ENCODE data around the gene MLN.
A peak's percentile ranks its signal among the peaks of the same experiment; 100 is the strongest.

Gene MLN

DNA sequence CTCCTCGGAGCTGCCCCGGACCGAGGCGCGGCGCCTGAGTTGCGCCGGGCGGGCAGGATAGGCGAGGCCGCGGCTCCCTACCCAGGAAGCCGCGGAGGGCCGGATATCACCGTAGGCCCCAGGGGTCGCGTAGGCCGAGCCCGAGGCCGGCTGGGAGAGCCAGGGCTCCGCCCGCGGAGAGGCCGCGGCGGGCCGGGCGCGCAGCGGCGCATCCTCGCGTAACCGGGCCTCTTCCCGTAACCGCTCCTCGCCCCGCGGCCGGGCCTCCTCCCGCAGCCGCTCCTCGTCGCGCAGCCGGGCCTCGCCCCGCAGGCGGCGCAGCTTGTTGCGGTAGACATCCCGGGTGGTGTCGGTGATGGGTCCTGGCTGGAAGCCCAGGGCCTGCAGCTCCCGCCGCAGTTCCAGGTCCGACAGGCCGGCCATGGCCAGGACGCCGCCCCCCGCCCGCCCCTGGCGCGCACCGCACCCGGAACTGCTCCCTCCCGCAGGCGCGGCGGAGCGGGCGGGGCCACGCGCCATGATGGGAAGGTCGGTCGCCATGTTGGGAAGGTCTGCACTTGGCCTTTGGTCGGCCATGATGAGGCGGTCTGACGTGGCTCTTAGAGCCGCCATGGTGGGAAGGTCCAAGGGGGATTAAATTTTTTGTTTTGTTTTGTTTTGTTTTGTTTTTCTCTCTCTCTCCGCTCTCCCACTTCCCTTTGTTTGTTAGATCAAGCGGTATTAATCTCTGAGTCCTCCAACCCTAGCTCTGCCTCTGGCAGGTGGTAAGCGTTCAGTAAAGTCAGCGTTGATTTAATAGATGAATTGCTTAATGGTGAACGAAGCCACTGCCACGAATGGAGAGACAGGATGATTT, 14.9 kb downstream of the MLN start, which contains the start of gene LEMD2:
Gene LEMD2, minus strand, starts transcription at position 437 of the 856 bp plus-strand sequence. Its CDS starts 14 bp downstream, at position 423.
- no peak within 1 kb of the TSS for H2BK15ac ChIP-seq (replicated peaks; ENCODE audit: low read depth)
- H3K27ac ChIP-seq (ENCODE audit: low read depth, low read length) = peak within 1 kb of the TSS; percentile 87
- peak within 1 kb of the TSS; percentile 78 for H4K5ac ChIP-seq (ENCODE audit: low read length)
- no peaks in the 10 kb centered on the region for H3K36me3 ChIP-seq (ENCODE audit: control insufficient read depth, insufficient read depth, low read length)
- H3K9ac ChIP-seq (ENCODE audit: low read length) = peak within 1 kb of the TSS; percentile 92
- H4K8ac ChIP-seq (ENCODE audit: low read depth, low read length) = no peak within 1 kb of the TSS
- peak within 1 kb of the TSS; percentile 92 for H3K4ac ChIP-seq (ENCODE audit: low read depth, low read length)
- DNase-seq = peak; percentile 96
- H3K56ac ChIP-seq (ENCODE audit: low read length) = peak within 1 kb of the TSS; percentile 97
- H3K79me2 ChIP-seq (ENCODE audit: control insufficient read depth, insufficient read depth, low read length) = peaks cover 22% of the 10 kb centered on the region
- no CpG with 5 or more reads among the region's 86 CpGs for WGBS (ENCODE audit: extremely low coverage, insufficient coverage, low lambda C conversion rate)
- peaks cover 15% of the 10 kb centered on the region for H3K4me1 ChIP-seq (ENCODE audit: control insufficient read depth, low read depth, low read length)
- H3K27me3 ChIP-seq (ENCODE audit: insufficient read depth, low read length, poor library complexity) = no peaks in the 10 kb centered on the region
- peak within 1 kb of the TSS; percentile 80 for H2AK5ac ChIP-seq (ENCODE audit: low read length)
- H3K4me2 ChIP-seq (ENCODE audit: low read length) = peak within 1 kb of the TSS; percentile 49
- peak within 1 kb of the TSS; percentile 4 for H3K23ac ChIP-seq (ENCODE audit: low read length)
- peak within 1 kb of the TSS; percentile 93 for H3K18ac ChIP-seq (ENCODE audit: low read length)
- peak within 1 kb of the TSS; percentile 67 for H2BK5ac ChIP-seq (ENCODE audit: low read length)
- H2BK120ac ChIP-seq (ENCODE audit: low read depth, low read length) = peak within 1 kb of the TSS; percentile 22
- peaks cover 14% of the 10 kb centered on the region for H3K79me1 ChIP-seq (ENCODE audit: low read length)
- H3K4me3 ChIP-seq (ENCODE audit: low read length) = peak within 1 kb of the TSS; percentile 79

GRCh38 chr6:33787954-33788693, 15.7 kb downstream of the MLN start:
- H3K18ac ChIP-seq (ENCODE audit: low read length) = peak overlapping the region; percentile 93
- peak overlapping the region; percentile 22 for H2BK120ac ChIP-seq (ENCODE audit: low read depth, low read length)
- H2BK15ac ChIP-seq (replicated peaks; ENCODE audit: low read depth) = no peak overlapping the region
- H3K23ac ChIP-seq (ENCODE audit: low read length) = no peak overlapping the region
- peak overlapping the region; percentile 49 for H3K4me2 ChIP-seq (ENCODE audit: low read length)
- H2AK5ac ChIP-seq (ENCODE audit: low read length) = no peak overlapping the region
- peak overlapping the region; percentile 97 for H3K56ac ChIP-seq (ENCODE audit: low read length)
- H3K4me3 ChIP-seq (ENCODE audit: low read length) = peak overlapping the region; percentile 79
- no peaks in the 10 kb centered on the region for H3K36me3 ChIP-seq (ENCODE audit: control insufficient read depth, insufficient read depth, low read length)
- H4K5ac ChIP-seq (ENCODE audit: low read length) = no peak overlapping the region
- peaks cover 22% of the 10 kb centered on the region for H3K79me2 ChIP-seq (ENCODE audit: control insufficient read depth, insufficient read depth, low read length)
- no peaks in the 10 kb centered on the region for H3K27me3 ChIP-seq (ENCODE audit: insufficient read depth, low read length, poor library complexity)
- WGBS (ENCODE audit: extremely low coverage, insufficient coverage, low lambda C conversion rate) = no CpG with 5 or more reads among the region's 53 CpGs
- peak overlapping the region; percentile 87 for H3K27ac ChIP-seq (ENCODE audit: low read depth, low read length)
- peaks cover 15% of the 10 kb centered on the region for H3K4me1 ChIP-seq (ENCODE audit: control insufficient read depth, low read depth, low read length)
- DNase-seq = peak; percentile 82
- H2BK5ac ChIP-seq (ENCODE audit: low read length) = peak overlapping the region; percentile 18
- H3K4ac ChIP-seq (ENCODE audit: low read depth, low read length) = peak overlapping the region; percentile 92
- H4K8ac ChIP-seq (ENCODE audit: low read depth, low read length) = no peak overlapping the region
- peak overlapping the region; percentile 92 for H3K9ac ChIP-seq (ENCODE audit: low read length)
- peaks cover 14% of the 10 kb centered on the region for H3K79me1 ChIP-seq (ENCODE audit: low read length)

- Histone ChIP-seq H2AK5ac (ENCODE audit: low read length) (no peak overlapping the region), H3K4me3 (ENCODE audit: low read length) (no peak overlapping the region), H3K36me3 (ENCODE audit: control insufficient read depth, insufficient read depth, low read length) (no peaks in the 10 kb centered on the region), H3K4me1 (ENCODE audit: control insufficient read depth, low read depth, low read length) (peaks cover 15% of the 10 kb centered on the region), H4K5ac (ENCODE audit: low read length) (no peak overlapping the region), H3K27me3 (ENCODE audit: insufficient read depth, low read length, poor library complexity) (no peaks in the 10 kb centered on the region), H4K8ac (ENCODE audit: low read depth, low read length) (no peak overlapping the region), H3K18ac (ENCODE audit: low read length) (no peak overlapping the region), H3K79me2 (ENCODE audit: control insufficient read depth, insufficient read depth, low read length) (peaks cover 22% of the 10 kb centered on the region), H2BK120ac (ENCODE audit: low read depth, low read length) (no peak overlapping the region), H3K56ac (ENCODE audit: low read length) (peak overlapping the region; percentile 97), H3K27ac (ENCODE audit: low read depth, low read length) (peak overlapping the region; percentile 87), H3K23ac (ENCODE audit: low read length) (no peak overlapping the region), H2BK15ac (replicated peaks; ENCODE audit: low read depth) (no peak overlapping the region), H3K9ac (ENCODE audit: low read length) (peak overlapping the region; percentile 92), H3K4me2 (ENCODE audit: low read length) (peak overlapping the region; percentile 49), H3K79me1 (ENCODE audit: low read length) (peaks cover 14% of the 10 kb centered on the region), H2BK5ac (ENCODE audit: low read length) (no peak overlapping the region), H3K4ac (ENCODE audit: low read depth, low read length) (no peak overlapping the region)
- peak; percentile 72 for DNase-seq
- WGBS (ENCODE audit: extremely low coverage, insufficient coverage, low lambda C conversion rate) = no CpG with 5 or more reads among the region's 7 CpGs
These were observed 16.4 kb downstream of the MLN start for GRCh38 chr6:33787346-33787953.

- no peak overlapping the region for H3K18ac ChIP-seq (ENCODE audit: low read length)
- H3K4me1 ChIP-seq (ENCODE audit: control insufficient read depth, low read depth, low read length) = peaks cover 21% of the 10 kb centered on the region
- H2BK5ac ChIP-seq (ENCODE audit: low read length) = no peak overlapping the region
- no peaks in the 10 kb centered on the region for H3K36me3 ChIP-seq (ENCODE audit: control insufficient read depth, insufficient read depth, low read length)
- peak overlapping the region; percentile 92 for H3K9ac ChIP-seq (ENCODE audit: low read length)
- peak overlapping the region; percentile 6 for H3K56ac ChIP-seq (ENCODE audit: low read length)
- no peak overlapping the region for H4K5ac ChIP-seq (ENCODE audit: low read length)
- WGBS (ENCODE audit: extremely low coverage, insufficient coverage, low lambda C conversion rate) = no CpG with 5 or more reads among the region's 3 CpGs
- H2BK120ac ChIP-seq (ENCODE audit: low read depth, low read length) = no peak overlapping the region
- H3K27me3 ChIP-seq (ENCODE audit: insufficient read depth, low read length, poor library complexity) = no peaks in the 10 kb centered on the region
- no peak overlapping the region for H3K4ac ChIP-seq (ENCODE audit: low read depth, low read length)
- peaks cover 14% of the 10 kb centered on the region for H3K79me1 ChIP-seq (ENCODE audit: low read length)
- H3K27ac ChIP-seq (ENCODE audit: low read depth, low read length) = no peak overlapping the region
- peaks cover 22% of the 10 kb centered on the region for H3K79me2 ChIP-seq (ENCODE audit: control insufficient read depth, insufficient read depth, low read length)
- H3K4me2 ChIP-seq (ENCODE audit: low read length) = no peak overlapping the region
- H2AK5ac ChIP-seq (ENCODE audit: low read length) = no peak overlapping the region
- no peak overlapping the region for H3K23ac ChIP-seq (ENCODE audit: low read length)
- no peak overlapping the region for H3K4me3 ChIP-seq (ENCODE audit: low read length)
- no peak overlapping the region for H4K8ac ChIP-seq (ENCODE audit: low read depth, low read length)
- DNase-seq = no peak
- H2BK15ac ChIP-seq (replicated peaks; ENCODE audit: low read depth) = no peak overlapping the region
These were observed 17.1 kb downstream of the MLN start for GRCh38 chr6:33786736-33787135.

GRCh38 chr6:33785778-33786177, 18.0 kb downstream of the MLN start:
- Histone ChIP-seq H3K4me2 (ENCODE audit: low read length) (no peak overlapping the region), H3K36me3 (ENCODE audit: control insufficient read depth, insufficient read depth, low read length) (no peaks in the 10 kb centered on the region)

More at GRCh38 chr6:33785778-33786177, 18.0 kb downstream of the MLN start:
- no peak overlapping the region for H3K27ac ChIP-seq (ENCODE audit: low read depth, low read length)
- H3K79me1 ChIP-seq (ENCODE audit: low read length) = peaks cover 14% of the 10 kb centered on the region
- no peak overlapping the region for H3K4ac ChIP-seq (ENCODE audit: low read depth, low read length)
- H4K8ac ChIP-seq (ENCODE audit: low read depth, low read length) = no peak overlapping the region
- no peak overlapping the region for H3K18ac ChIP-seq (ENCODE audit: low read length)
- H4K5ac ChIP-seq (ENCODE audit: low read length) = no peak overlapping the region
- no peak overlapping the region for H3K56ac ChIP-seq (ENCODE audit: low read length)
- H3K4me3 ChIP-seq (ENCODE audit: low read length) = no peak overlapping the region
- DNase-seq = peak; percentile 57
- H2BK120ac ChIP-seq (ENCODE audit: low read depth, low read length) = no peak overlapping the region
- H3K23ac ChIP-seq (ENCODE audit: low read length) = no peak overlapping the region
- H3K4me1 ChIP-seq (ENCODE audit: control insufficient read depth, low read depth, low read length) = peaks cover 28% of the 10 kb centered on the region
- no CpG with 5 or more reads among the region's 3 CpGs for WGBS (ENCODE audit: extremely low coverage, insufficient coverage, low lambda C conversion rate)
- H3K79me2 ChIP-seq (ENCODE audit: control insufficient read depth, insufficient read depth, low read length) = peaks cover 22% of the 10 kb centered on the region
- no peak overlapping the region for H3K9ac ChIP-seq (ENCODE audit: low read length)
- H2BK15ac ChIP-seq (replicated peaks; ENCODE audit: low read depth) = no peak overlapping the region
- no peaks in the 10 kb centered on the region for H3K27me3 ChIP-seq (ENCODE audit: insufficient read depth, low read length, poor library complexity)
- no peak overlapping the region for H2AK5ac ChIP-seq (ENCODE audit: low read length)
- no peak overlapping the region for H2BK5ac ChIP-seq (ENCODE audit: low read length)
